GM19395 (cell line): Measurements from ENCODE around the gene PPIF.

ENCODE experiments used
- ATAC-seq: cut with Tn5 transposase; IDR thresholded peaks from one replicate; pipeline ENCODE4 v1.9.1; 2021; ENCODE audit warnings: mild to moderate bottlenecking, moderate library complexity; ENCODE audit not compliant: unreplicated experiment

Gene PPIF

GRCh38 chr10:79367426-79368189, 20.3 kb downstream of the PPIF start:
- ATAC-seq = no peak

GRCh38 chr10:79372871-79373270, 25.6 kb downstream of the PPIF start:
- no peak for ATAC-seq

GRCh38 chr10:79374312-79375191, 27.3 kb downstream of the PPIF start:
- peak; percentile 66 for ATAC-seq

GRCh38 chr10:79375321-79376077, 28.2 kb downstream of the PPIF start:
- ATAC-seq = no peak

- no peak for ATAC-seq
These were observed 28.9 kb downstream of the PPIF start for GRCh38 chr10:79376078-79376628.

- no peak for ATAC-seq
These were observed 29.7 kb downstream of the PPIF start for GRCh38 chr10:79376751-79377556.

- no peak for ATAC-seq
These were observed 30.5 kb downstream of the PPIF start for GRCh38 chr10:79377557-79378382.

GRCh38 chr10:79378383-79378646, 31.0 kb downstream of the PPIF start:
- no peak for ATAC-seq

GRCh38 chr10:79378647-79379511, 31.6 kb downstream of the PPIF start:
- no peak for ATAC-seq

GRCh38 chr10:79379512-79380124, 32.3 kb downstream of the PPIF start:
- no peak for ATAC-seq

GRCh38 chr10:79380125-79380945, 33.1 kb downstream of the PPIF start:
- no peak for ATAC-seq

GRCh38 chr10:79380946-79381721, 33.9 kb downstream of the PPIF start:
- no peak for ATAC-seq

GRCh38 chr10:79381804-79382221, 34.5 kb downstream of the PPIF start:
- ATAC-seq = no peak

GRCh38 chr10:79382491-79382941, 35.2 kb downstream of the PPIF start:
- ATAC-seq = no peak

- ATAC-seq = no peak
These were observed 36.8 kb downstream of the PPIF start for GRCh38 chr10:79383974-79384606.

GRCh38 chr10:79384773-79385391, 37.6 kb downstream of the PPIF start:
- ATAC-seq = no peak
